Measurements from ENCODE around the gene KCNG2. TPM values are rescaled to one million over a fixed set of nuclear protein-coding genes. Genes with fewer than 3 reads are reported as not detected.

The KCNG2 gene, protein sequence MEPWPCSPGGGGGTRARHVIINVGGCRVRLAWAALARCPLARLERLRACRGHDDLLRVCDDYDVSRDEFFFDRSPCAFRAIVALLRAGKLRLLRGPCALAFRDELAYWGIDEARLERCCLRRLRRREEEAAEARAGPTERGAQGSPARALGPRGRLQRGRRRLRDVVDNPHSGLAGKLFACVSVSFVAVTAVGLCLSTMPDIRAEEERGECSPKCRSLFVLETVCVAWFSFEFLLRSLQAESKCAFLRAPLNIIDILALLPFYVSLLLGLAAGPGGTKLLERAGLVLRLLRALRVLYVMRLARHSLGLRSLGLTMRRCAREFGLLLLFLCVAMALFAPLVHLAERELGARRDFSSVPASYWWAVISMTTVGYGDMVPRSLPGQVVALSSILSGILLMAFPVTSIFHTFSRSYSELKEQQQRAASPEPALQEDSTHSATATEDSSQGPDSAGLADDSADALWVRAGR
- total RNA-seq: not detected in 2 replicates

DNA sequence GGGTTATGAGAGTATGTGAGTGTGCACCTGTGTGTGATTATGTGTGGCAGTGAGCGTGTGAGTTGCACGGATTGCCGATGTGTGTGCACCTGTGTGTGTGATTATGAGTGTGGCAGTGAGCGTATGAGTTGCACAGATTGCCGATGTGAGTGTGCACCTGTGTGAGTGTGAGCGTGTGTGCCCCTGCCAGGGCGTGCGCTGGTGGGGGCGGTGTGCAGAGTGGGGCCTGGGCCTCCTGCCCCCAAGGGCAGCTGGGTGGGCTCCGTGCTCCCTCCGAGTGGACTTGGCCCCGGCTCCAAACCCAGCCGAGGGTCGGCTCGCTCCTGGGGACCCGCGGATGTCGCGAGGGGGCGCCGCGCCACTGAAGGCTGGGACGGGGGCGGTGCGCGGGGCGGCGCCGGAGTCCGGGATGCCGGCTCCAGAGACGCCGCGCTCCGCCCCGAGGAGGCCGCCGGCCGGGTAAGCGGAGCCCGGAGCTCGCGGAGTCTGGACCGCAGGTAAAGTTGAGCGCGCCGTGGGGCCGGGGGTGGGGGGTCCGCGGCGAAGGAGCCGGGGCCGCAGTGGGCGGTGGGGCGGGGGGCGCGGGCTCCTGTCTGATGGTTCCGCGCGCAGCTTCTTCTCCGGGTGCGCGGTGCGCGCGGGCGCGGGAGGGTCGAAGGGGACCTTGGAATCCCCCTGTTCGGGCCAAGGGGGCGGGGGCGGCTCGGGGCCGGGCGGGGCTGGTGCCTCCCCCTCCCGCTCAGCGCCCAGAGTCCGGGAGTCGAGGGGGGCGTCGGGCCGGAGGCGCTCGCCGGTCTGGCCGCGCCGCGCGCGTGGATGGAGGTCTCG lies at the start of gene KCNG2:
TSS of gene KCNG2 (plus strand) at position 421 of the 828 bp plus-strand sequence. CDS start 65,730 bp downstream, outside the sequence.

Other genes starting within 250 kb of the KCNG2 start
- 29.4 and 36.0 TPM in 2 replicates for gene CTDP1, start 118.1 kb upstream of the KCNG2 start, total RNA-seq
- gene SLC66A2, start 153.7 kb downstream of the KCNG2 start, total RNA-seq: 42.0 and 45.9 TPM in 2 replicates
- gene HSBP1L1, start 166.7 kb downstream of the KCNG2 start, total RNA-seq: 19.7 and 24.9 TPM in 2 replicates
- 34.9 and 39.7 TPM in 2 replicates for gene TXNL4A, start 190.6 kb downstream of the KCNG2 start, total RNA-seq
- 23.3 and 40.3 TPM in 2 replicates for gene RBFA, start 236.5 kb downstream of the KCNG2 start, total RNA-seq

Measured in nasal cavity respiratory epithelium epithelial cell of viscerocranial mucosa (primary cell).